ENCODE data around the gene GRM8. TPM values are rescaled to one million over a fixed set of nuclear protein-coding genes. Genes with fewer than 3 reads are reported as not detected.

GRM8 gene
- total RNA-seq, 1 donor from 2014 or later: not detected

DNA sequence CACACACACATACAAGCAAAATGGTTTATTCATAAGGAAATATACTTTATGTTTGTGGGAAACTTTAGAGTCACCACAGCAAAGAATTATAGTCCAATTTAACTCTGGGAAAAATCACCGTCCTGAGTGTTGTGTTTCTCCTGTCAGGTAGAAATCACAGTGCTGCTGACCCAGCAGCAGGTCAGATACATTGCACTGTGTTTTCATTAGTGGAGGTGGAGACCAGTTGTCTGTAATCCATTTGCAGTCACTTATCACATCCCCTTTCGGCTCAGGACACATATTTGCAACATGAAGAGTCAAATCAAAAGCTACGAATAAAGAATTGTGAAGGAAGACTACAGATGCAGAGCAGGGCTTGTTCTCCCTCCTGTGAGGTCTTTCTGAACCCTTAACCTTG lies 799.6 kb downstream of the GRM8 start:
- Histone ChIP-seq H3K4me1 (no peaks in the 10 kb centered on the region), H3K4me3 (no peak overlapping the region), H3K36me3 (no peaks in the 10 kb centered on the region), H3K27ac (no peak overlapping the region), H3K27me3 (no peaks in the 10 kb centered on the region), H3K9me3 (no peaks in the 10 kb centered on the region)
- TF ChIP-seq, protein P1, sequence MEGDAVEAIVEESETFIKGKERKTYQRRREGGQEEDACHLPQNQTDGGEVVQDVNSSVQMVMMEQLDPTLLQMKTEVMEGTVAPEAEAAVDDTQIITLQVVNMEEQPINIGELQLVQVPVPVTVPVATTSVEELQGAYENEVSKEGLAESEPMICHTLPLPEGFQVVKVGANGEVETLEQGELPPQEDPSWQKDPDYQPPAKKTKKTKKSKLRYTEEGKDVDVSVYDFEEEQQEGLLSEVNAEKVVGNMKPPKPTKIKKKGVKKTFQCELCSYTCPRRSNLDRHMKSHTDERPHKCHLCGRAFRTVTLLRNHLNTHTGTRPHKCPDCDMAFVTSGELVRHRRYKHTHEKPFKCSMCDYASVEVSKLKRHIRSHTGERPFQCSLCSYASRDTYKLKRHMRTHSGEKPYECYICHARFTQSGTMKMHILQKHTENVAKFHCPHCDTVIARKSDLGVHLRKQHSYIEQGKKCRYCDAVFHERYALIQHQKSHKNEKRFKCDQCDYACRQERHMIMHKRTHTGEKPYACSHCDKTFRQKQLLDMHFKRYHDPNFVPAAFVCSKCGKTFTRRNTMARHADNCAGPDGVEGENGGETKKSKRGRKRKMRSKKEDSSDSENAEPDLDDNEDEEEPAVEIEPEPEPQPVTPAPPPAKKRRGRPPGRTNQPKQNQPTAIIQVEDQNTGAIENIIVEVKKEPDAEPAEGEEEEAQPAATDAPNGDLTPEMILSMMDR (IDR thresholded peaks at IDR 0.05): no peak
- DNase-seq: no peak
- intact Hi-C loops (cut with DNase I): no loop called here
- no peak for ATAC-seq

DNA sequence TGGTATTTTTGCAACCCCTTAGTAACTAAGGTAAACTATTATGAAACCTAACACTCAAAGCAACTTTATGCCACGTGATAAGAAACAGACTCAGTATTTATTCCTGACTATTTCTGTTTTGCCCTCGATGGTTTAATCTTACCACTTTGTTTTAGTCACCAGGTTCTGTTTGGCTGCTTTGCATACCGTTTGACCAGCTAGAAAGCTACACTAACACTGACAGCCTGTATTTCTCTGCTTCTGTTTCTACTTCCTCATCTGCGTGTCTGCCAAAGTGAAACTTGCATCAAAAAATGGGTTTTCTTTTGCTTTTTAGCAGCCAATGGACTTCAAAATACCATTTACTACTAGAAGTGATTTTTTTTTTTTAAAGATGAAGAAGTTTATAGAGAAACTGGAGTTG lies 802.5 kb downstream of the GRM8 start:
- intact Hi-C loops (cut with DNase I): no loop called here
- TF ChIP-seq, protein P1 (IDR thresholded peaks at IDR 0.05): no peak
- H3K36me3 ChIP-seq: no peaks in the 10 kb centered on the region
- no peak overlapping the region for H3K4me3 ChIP-seq
- H3K4me1 ChIP-seq: no peaks in the 10 kb centered on the region
- H3K27me3 ChIP-seq: no peaks in the 10 kb centered on the region
- H3K9me3 ChIP-seq: no peaks in the 10 kb centered on the region
- ATAC-seq: no peak
- no peak overlapping the region for H3K27ac ChIP-seq
- DNase-seq: no peak

DNA sequence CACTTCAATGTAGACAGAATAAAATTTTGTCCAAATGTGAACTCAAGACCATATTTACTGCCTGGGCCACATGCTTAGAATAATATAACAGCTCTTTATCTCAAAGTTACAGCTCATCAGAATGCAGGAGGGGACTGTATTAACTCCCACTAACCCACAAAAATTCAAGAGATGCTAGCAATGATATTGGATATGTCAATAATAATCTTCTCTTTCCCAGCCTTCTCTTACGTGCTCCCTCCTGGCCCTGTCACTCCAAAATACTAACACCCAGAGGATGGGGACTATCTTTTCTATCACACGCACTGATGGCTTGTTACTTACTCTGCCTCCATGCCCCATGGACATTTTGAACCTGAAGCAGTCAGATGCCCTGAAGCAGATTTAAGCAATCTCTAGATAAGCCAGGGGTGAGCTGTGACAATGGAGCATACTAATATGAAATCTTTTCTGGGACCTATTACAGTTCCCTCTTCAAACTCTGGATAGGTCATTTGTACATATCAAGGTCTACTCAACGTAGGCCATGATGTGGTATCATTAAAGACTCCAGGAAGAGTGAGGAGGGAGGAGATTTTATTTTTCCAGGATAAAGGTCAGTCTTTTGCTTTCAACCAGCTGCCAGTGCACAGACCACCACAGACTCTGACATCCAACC lies 803.0 kb downstream of the GRM8 start:
- TF ChIP-seq, protein P1 (IDR thresholded peaks at IDR 0.05): no peak
- H3K36me3 ChIP-seq: no peaks in the 10 kb centered on the region
- no peaks in the 10 kb centered on the region for H3K9me3 ChIP-seq
- H3K4me3 ChIP-seq: no peak overlapping the region
- no peak overlapping the region for H3K27ac ChIP-seq
- DNase-seq (no peak), ATAC-seq (no peak)
- H3K4me1 ChIP-seq: no peaks in the 10 kb centered on the region
- intact Hi-C loops (cut with DNase I): no loop called here
- no peaks in the 10 kb centered on the region for H3K27me3 ChIP-seq

DNA sequence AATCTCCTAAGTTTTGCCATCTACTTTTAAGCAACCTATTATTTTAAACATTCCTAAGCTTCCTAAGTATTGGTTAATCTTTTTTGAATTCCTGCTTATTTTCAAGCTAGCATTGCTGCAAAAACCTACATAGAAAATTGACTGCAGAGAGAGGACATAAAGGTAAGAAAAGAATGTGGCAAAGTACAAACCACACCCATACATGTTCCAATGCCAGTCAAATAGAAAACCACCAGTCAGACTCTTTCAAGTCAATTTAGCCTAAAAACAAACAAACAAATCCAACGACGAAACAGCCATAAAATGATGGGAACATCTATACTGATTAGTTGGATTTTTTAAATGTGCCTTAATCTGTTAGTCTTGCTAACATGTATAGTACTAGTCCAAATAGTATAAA lies 804.8 kb downstream of the GRM8 start:
- TF ChIP-seq, protein P1 (IDR thresholded peaks at IDR 0.05): no peak
- no peak for ATAC-seq
- Histone ChIP-seq H3K36me3 (no peaks in the 10 kb centered on the region), H3K27me3 (no peaks in the 10 kb centered on the region), H3K4me1 (no peaks in the 10 kb centered on the region), H3K4me3 (no peak overlapping the region), H3K9me3 (no peaks in the 10 kb centered on the region), H3K27ac (no peak overlapping the region)
- intact Hi-C loops (cut with DNase I): no loop called here
- no peak for DNase-seq

DNA sequence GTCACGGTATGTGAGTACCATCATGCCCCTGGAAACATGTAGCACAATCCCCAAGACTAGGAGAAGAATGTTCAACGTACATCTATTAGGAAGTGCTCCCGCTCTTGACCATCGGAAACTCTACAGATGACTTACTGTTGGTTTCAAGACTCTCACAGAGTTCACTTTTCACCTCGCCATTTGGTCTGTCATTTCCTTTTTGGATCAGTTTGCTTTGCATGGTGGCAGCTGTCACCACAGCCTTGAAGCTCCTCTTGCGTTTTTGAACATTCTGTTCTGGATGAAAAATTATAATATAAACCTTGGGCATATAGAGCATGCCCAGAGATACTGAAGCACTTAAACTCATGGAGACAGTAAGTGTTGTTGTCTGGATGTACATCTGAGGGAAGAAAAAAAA lies 806.8 kb downstream of the GRM8 start:
- H3K36me3 ChIP-seq: no peaks in the 10 kb centered on the region
- H3K27ac ChIP-seq: no peak overlapping the region
- no peak for ATAC-seq
- TF ChIP-seq, protein P1 (IDR thresholded peaks at IDR 0.05): no peak
- H3K4me3 ChIP-seq: no peak overlapping the region
- H3K9me3 ChIP-seq: no peaks in the 10 kb centered on the region
- no peak for DNase-seq
- intact Hi-C loops (cut with DNase I): no loop called here
- H3K27me3 ChIP-seq: no peaks in the 10 kb centered on the region
- H3K4me1 ChIP-seq: no peaks in the 10 kb centered on the region

DNA sequence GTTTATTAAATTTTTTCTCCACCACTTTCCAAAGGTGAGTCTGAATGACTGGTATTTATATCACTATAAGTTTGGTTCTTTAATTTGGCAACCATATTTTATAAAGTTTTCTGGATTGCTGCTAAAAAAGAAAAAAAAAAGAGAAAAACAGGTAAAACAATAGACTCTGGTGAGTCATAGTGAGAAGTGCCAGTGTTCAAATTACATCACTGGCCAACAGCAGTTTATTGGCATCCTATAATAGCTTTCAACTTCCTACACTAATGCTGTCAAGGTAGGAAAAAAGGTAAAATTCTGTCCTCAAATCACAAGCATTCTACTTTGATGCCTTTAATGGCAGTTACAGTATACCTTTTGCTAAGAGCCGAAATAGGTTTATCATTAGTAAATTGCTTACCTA lies 808.8 kb downstream of the GRM8 start:
- DNase-seq: no peak
- H3K9me3 ChIP-seq: no peaks in the 10 kb centered on the region
- H3K27me3 ChIP-seq: no peaks in the 10 kb centered on the region
- H3K4me3 ChIP-seq: no peak overlapping the region
- H3K36me3 ChIP-seq: no peaks in the 10 kb centered on the region
- ATAC-seq: no peak
- intact Hi-C loops (cut with DNase I): no loop called here
- no peak overlapping the region for H3K27ac ChIP-seq
- TF ChIP-seq, protein P1 (IDR thresholded peaks at IDR 0.05): no peak
- H3K4me1 ChIP-seq: no peaks in the 10 kb centered on the region

Measured in upper lobe of right lung (tissue), 1 donor.